DMS53 (cell line): ENCODE data around the gene TCF7L1.
"Not testable (repeated sequence)": the region's sequence is repeated elsewhere in the genome, so short reads cannot be mapped to it uniquely, and the experiment has no call there.

Experiments
- DNase-seq: peaks from one replicate; lab custom pipeline; 2025; lab: John Stamatoyannopoulos, UW

The TCF7L1 gene

DNA sequence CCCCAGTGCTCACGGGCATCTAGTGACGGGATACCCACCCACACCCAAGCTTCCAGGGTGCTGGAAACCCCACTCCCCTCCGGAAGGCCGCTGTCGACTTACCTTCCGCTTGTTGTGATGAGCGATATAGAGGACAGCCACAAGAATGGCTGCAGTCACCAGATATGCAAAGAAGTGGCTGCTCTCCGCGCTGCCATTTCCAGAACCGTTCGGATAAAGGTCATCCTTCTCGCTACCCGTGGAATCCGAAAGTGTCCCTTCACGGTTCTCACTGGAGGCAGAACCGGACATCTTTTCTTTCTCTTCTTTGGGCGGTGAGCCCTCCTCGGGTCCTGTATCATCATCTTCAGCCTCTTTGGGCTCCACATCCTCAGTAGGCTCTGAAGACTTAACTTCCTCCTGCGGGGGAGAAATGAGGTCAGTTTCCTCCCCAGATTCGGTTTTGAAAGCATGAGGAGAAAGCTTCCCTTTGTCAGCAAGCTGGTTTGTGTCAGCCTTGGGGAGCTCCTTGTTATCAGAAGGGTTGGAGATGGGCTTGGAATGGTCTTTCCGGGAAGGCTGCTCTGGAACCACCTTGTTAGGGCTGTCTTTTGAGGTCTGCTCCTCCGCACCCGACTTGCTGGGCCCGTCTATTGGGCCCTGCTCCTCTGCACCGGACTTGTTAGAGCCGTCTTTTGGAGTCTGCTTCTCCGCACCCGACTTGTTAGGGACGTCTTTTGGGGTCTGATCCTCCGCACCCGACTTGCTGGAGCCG is 193.4 kb downstream of the TCF7L1 start:
- DNase-seq: peak; percentile 52

DNA sequence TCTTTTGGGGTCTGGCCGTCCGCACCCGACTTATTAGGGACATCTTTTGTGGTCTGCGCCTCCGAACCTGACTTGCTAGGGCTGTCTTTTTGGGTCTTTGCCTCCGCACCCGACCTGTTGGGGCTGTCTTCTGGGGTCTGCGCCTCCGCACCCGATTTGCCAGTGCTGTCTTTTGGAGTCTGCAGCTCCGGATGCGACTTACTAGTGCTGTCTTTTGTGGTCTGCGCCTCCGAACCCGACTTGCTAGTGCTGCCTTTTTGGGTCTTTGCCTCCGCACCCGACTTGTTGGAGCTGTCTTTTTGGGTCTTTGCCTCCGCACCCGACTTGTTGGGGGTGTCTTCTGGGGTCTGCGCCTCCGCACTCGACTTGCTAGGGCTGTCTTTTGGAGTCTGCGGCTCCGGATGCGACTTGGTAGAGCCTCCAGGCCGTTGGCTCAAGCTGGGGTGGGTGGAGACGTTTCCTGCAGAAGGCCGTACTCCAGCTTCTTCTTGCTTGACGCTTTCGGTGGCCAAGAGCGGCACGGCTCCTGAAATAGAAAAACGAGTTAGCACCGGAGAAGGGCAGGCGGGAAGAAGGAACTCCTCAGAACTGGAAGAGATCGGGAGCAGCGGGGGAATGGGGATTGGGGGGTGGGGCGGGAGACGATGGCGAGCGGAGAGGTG is 194.1 kb downstream of the TCF7L1 start:
- DNase-seq: peak; percentile 72

DNA sequence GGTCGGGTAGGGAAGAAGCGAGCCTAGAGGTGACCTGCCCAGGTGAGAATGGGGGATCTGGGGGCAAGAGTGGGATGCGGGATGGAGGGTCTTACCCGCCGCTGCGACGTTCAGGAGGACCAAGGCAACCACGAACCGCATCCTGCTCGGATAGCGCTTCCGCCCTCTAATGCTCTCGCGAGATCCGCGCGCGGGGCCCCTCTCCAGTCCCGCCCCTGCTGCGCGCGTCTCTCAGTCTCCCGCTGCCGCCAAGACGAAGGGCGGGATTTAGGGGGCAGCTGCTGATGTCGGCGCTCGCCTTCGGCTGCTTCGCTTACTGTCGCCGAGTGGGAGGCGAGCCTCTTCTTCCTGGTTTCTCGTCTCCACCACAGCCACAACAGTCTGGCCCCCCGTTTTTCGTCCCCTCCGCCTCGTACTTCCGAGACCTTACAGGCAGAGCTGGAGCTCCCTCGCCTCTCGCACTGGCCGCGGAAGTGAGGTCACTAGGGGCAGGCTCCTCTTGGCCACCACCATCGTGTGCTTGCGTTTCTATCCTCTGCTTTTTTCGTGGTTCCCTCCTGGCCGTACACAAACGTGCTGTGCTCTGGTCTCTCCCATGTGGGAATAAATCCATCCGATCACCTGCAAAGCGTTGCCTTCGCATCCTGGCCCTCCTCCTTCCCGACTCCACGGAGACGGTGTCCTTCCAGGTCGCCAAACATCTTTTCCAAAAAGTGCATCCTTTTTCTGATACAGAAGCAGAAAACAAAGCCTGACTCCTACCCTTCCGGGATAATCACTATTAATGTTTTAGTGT is 194.8 kb downstream of the TCF7L1 start, which contains the start of gene TGOLN2:
Gene TGOLN2, minus strand, starts transcription at position 168 of the 796 bp plus-strand sequence. Its CDS starts 27 bp downstream, at position 141.
- DNase-seq: peak; percentile 98

DNA sequence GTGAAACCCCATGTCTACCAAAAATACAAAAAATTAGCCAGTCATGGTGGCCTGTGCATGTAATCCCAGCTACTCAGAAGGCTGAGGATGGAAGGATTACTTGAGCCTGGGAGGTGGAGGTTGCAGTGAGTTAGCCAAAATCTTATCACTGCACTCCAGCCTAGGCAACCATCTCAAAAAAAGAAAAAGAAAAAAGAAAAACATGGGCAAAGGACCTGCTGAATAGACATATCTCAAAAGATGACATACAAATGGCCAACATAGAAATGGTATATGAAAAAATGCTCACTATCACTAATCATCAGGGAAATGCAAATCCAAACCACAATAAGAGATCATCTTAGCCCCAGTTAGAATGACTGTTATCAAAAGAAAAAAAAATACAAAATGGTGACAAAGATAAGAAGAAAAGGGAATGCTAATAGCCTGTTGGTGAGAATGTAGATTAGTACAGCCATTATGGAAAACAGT is 196.0 kb downstream of the TCF7L1 start:
- DNase-seq: no peak

DNA sequence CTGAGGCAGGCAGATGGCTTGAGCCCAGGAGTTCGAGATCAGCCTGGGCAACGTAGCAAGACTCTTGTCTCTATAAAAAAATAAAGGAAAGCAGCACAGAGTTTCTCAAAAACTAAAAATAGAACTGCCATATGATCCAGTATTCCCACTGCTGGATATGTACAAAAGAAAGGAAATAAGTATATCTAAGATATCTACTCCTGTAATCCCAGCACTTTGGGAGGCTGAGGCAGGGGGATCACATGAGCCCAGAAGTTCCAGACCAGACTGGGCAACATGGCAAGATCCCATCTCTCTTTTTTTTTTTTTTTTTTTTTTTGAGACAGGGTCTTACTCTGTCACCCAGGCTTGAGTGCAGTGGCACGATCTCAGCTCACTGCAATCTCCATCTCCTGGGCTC is 196.5 kb downstream of the TCF7L1 start:
- DNase-seq: not testable (repeated sequence)

DNA sequence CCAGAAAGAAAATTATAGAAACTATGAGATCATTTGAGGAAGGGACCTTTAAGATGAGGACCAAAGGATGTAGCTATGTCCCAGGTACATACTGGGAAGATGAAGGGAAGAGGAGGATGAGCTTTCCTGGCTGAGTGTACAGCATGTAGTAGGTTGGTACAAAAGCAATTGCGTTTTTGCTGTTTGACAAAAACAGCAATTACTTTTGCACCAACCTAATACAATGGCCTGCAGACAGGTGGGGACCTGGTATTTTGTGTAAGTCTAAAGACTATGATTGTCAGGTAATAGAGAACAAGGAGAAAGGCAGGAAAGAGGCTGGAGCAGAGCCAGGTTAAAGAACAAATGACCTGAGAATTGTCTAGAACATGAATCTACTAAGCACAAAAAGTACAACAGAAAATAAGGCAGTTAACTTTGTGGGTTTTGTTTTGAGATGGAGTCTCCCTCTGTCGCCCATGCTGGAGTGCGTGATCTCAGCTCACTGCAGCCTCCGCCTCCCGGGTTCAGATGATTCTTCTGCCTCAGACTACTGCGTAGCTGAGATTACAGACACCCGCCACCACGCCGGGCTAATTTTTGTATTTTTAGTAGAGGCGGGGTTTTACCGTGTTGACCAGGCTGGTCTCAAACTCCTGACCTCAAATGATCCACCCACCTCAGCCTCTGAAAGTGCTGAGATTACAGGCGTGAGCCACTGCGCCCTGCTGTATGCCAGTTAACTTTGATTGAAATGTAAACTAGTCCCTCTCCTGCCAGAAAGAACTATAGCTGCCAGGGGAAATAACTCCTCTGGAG is 197.8 kb downstream of the TCF7L1 start:
- no peak for DNase-seq

DNA sequence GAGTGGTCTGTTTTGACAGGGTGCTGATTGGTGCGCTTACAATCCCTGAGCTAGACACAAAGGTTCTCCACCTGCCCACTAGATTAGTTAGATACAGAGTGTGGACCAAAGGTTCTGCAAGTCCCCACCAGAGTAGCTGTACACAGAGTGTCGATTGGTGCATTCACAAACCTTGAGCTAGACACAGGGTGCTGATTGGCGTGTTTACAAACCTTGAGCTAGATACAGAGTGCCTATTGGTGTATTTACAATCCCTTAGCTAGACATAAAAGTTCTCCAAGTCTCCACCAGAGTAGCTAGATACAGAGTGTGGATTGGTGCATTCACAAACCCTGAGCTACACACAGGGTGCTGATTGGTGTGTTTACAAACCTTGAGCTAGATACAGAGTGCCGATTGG is 200.7 kb downstream of the TCF7L1 start:
- not testable (repeated sequence) for DNase-seq

DNA sequence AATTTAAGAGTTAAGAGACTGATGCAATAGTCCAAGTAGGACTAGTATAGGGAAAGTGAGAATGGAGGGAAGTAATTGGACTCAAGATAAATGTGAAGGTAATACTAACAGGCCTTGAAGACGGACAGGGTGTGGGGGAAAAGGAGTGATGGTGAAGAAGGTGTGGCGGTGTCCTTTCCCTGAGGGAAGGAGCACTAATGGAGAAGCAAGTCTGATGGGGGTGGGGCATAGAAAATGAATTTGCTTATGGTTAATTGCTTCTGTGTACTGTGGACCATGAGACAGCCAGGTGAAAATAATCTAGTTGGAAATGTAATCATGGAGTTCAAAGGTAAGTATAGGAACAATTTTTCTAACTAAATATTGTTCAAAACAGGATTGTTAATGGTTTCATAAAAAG is 201.7 kb downstream of the TCF7L1 start:
- no peak for DNase-seq

DNA sequence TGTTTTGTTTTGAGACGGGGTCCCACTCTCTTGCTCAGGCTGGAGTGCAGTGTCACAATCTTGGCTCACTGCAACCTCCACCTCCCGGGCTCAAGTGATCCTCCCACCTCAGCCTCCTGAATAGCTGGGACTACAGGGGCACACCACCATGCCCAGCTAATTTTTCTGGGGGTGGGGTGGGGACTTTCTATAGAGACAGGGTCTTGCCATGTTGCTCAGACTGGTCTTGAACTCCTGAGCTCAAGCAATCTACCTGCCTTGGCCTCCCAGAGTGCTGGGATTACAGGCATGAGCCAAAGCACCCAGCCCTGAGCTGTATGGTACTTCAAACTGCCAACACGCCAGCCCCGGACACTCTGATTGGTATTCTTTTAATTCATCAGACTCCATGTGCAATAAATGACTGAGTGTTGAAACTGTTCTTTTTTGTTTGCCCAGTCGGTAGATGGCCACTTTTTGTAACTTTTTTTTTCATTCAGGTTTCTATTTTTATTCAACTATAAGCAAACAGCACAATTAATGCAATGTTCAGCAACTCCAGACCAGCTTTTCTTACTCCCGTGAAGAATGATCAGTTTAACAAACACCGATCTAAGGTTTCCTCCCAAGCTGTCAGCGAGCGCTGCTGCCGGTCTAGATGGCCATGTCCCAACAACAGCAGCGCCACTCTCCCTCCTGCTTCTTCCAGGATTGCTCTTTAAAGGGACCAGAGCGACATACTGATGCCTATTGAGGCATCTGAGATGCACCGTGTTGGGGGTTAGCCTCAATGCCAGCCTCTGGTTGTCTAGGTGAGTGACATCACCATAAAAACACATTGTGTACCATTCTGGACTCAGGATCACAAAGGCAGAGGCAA is 207.1 kb downstream of the TCF7L1 start:
- peak; percentile 39 for DNase-seq

DNA sequence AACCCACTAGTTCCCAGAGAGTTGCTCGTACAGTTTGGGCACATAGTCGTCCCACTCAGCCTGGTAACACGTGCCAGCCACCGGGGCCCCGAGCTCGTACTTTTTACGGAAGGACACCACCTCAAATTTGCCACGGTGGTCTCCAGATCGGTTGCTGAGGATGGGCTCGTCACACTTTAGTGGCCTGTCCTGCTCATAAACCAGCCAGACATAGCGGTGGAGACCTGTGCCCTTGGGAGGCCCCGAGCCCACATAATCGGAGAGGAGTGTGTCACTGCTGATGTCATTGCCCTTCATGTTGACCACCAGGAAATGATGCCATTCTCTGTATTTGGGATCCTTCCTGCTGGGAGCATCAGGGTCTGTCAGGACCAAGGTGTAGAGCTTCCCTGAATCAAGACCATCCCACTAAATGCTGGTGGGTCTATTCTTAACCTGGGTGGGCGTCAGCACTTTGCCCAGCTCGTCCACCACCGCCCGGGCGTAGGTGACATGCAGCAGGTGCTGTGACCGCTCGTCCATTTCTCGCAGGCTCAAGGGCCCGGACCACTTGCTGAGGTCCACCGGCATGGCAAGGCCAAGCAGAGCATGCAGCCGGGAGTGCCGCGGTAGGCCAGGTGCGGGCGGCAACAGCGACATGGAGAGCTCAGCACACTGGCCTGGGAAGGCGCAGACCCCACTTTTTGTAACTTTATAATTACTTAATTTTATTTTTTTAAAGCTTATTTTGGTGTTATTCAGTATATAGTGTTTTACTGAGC is 208.3 kb downstream of the TCF7L1 start:
- DNase-seq: no peak

DNA sequence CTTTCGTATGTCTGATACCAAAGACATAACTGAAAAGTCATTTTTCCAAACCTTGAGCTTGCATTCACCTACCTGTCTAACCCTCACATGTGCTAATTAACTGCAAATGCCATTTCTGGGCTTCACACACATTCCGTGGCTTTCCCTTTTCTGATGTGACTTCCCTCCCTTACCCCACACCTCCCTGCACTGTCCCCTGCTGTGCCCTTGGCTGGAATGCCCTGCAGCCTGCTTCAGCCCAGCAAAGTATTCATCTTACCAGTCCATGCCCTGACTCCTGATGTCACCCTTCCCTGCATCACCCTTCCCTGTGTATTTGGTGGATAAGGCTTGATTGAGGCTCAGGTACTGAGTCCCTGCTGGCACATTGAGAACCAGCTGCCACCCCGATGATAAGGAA is 209.0 kb downstream of the TCF7L1 start:
- DNase-seq: no peak

DNA sequence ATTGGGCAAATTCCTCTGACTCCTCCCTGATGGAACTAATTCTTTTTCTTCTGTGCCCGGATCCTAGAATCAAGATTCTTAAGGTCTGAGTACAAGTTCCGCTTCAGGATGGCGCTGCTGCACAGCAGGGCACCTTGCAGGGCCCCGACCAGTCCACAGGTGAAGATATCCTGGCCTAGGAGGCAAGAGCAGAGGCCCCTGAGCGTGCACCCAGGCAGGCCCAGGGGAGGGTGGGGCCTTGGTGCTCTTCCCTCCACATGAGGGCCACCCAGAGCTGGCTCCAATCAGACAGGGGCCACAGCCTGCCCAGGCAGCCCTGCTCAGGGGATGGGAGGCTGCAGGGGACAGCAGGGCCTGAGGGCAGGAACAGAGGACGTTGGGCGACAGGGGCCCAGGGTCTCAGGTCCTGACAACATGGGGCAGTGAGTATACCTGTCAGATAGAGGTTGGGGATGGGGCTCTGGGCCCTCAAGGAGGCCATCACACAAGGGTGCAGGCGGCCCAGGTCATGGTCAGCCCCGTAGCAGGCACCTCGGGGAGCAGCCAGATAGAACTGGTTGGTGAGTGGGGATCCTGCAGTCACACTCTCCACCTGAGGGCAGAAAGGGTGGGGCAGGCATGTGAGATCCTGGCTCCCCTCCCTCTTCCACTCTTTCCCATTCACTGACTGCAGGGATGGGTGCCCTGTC is 210.2 kb downstream of the TCF7L1 start:
- not testable (repeated sequence) for DNase-seq

DNA sequence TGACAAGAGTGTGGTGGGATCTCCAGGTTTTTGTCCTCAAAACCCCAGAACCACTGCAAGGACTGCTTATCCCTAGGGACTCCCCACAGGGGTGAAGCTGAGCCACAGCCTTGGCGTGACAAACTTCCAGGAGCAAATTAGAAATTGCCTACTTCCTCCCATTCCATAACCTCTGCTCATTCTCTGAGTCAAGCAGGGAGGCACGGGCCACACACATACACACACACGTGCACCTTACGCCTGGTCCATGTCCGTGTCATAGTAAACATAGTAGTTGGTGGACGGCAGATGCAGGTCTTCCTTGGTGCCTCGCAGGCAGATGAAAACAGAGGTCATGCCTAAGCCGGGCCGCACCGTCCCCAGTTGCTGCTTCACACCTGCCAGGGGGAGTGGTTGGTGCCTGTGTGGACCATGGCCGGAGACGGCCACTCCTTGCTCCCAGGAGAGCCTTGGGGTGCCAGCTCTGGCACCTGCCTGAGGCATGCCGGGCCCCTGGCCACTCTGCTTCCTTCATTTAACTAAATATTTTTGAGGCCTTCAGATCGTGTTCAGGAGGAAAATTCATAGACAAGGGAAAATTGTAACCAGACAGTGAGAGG is 211.3 kb downstream of the TCF7L1 start:
- DNase-seq: no peak

DNA sequence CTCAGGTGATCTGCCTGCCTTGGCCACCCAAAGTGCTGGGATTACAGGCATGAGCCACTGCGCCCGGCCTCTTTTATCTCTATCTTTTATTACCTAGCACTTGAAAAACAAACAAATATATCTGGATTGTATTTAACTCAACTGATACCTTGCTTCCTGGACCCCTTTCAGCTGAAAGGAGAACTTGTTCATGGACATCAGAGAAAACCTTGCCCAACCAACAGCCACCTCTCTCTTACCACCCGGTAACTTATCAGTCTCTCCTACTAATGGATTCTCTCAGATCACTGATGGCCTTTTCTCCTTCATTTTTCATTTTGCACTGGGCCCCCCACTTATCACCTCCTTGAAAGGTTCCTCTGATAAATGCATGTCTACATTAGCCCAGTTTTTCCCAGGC is 214.4 kb downstream of the TCF7L1 start:
- no peak for DNase-seq

DNA sequence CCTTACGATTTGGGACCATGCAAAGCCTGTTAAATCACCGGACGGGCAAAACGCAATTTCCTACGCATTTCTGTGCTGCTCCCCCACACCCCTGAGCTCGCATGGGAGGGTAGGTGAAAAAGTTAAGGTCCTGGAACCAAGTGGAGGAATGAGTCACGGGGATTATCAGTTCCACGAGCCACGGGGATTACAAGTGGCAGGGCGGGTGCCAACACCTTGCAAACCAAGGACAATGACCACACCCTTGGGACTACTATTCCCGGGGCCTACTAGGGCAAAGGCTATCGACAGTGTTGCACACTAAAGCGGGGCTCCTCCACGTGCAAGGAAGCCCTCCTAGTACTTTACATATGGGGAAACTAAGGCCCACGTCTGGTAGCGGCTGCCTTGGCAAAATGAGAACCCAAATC is 220.7 kb downstream of the TCF7L1 start:
- peak; percentile 64 for DNase-seq

DNA sequence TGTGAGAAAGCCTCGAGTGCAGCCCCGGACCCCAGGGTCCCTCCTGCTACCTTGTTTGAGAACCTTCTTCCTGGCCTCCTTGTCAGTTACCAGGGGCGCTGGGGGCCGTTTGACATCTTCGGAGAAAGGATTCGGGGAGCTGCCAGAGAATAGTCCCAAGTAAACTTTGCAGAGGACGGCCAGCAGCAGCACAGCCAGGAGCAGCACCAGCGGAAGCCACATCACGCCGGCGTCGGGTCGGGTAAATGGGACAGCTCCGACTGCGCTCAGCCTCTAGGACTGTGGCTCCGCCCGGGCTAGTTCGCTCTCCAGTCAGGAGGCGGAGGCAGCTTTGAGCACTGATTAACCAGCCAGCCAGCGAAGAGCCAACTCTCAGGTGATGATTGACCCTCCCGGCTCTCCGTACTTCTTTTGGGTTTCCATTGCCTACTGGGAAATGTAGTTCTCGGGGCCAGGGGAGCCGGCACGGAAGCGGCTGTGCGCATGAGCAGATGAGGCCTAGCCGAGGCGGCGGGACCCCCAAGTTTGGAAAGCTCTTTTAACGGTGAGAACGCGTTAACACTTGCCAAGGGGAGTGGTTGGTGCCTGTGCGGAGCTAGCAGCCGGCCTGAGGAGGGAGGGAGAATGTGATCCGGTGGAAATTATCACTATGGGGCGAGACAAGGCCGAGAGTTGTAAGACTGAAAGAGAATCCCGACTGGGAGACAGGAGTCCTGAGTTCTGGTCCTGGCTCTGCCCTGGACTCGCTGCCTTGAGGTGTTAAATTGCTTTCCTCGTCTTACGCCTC is 221.3 kb downstream of the TCF7L1 start, which contains the start of the genes ELMOD3 and RETSAT:
Gene ELMOD3, plus strand, starts transcription at position 484 of the 787 bp plus-strand sequence. CDS start 2,430 bp downstream, outside the sequence.
Gene RETSAT, minus strand, starts transcription at position 243 of the 787 bp plus-strand sequence. Its CDS starts 21 bp downstream, at position 222.
- DNase-seq: peak; percentile 100

DNA sequence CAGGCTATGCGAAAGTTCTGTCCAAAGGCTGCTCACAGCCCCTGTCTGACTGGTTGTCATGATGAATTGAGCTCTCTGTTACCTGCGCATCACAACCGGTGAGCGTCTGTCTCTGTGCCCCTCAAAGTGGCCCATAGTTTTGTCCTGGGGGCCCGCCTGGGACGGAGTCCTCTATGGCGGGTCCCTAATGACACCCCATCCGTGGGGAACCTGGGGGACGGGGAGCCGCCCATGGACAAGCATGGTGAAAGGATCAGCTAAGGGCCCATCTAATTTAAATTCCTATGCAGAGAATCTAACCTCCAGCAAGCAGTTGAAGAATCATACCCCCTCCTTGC is 221.8 kb downstream of the TCF7L1 start:
- DNase-seq: no peak

DNA sequence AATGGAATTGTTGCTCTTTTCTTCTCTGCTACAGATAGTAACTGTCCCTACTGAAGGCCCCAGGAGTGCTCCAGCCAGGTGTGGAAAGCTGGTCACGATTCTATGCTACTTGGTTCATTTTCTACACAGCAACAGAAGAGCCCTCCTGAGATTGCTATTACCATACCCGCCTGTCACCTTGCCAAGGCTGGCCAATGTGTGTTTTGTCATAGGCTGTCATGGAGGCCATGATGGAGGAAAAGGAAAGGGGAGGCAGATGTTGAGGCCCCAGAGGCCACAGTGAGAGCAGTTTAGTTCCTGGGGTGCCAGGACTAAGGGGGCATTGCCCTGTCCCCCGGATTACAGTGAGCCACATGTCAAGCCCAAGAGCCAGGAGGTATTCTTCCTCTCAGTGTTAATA is 222.3 kb downstream of the TCF7L1 start:
- peak; percentile 43 for DNase-seq
